Panc1 (cell line): ENCODE results near the gene GRPEL2. TPM values are rescaled to one million over a fixed set of nuclear protein-coding genes. Genes with fewer than 3 reads are reported as not detected.
A peak's percentile ranks its signal among the peaks of the same experiment; 100 is the strongest.

Experiments
- ATAC-seq: fragments of 200-7000 bp; cut with Tn5 transposase; 2 replicates; pipeline ENCODE4 v1.9.1; 2020; ENCODE audit warnings: mild to moderate bottlenecking, moderate library complexity
- BruUV-seq: library from RNA; stranded (reverse); fragments of 400-500 nt; replicated peaks from 2 replicates; lab custom pipeline; 2021; lab: Mats Ljungman, UMichigan
- CTCF ChIA-PET: fragments of 300-600 bp; sonication (Branson Sonifier 250); formaldehyde crosslinking; loops from one replicate; lab custom pipeline; 2022; ENCODE audit warnings: antibody characterized with exemption; lab: Charles Lee
- POLR2A ChIA-PET: fragments of 300-600 bp; sonication (Branson Sonifier 250); formaldehyde crosslinking; loops from one replicate; lab custom pipeline; 2022; ENCODE audit warnings: antibody characterized with exemption; lab: Charles Lee
- DNase-seq: peaks from one replicate; pipeline ENCODE4 v3.0.0-alpha.2; 2010; ENCODE audit warnings: low read depth, low spot score
- H3K27ac ChIP-seq: 2 replicates; pipeline ENCODE4 v1.5.1; 2011; ENCODE audit warnings: mild to moderate bottlenecking, low read length, inconsistent platforms
- H3K27me3 ChIP-seq: fragments of 200-500 bp; sonication (Bioruptor generic); 2 replicates; pipeline ENCODE4 v1.6.0; 2014; ENCODE audit warnings: low read length, inconsistent platforms; ENCODE audit not compliant: control insufficient read depth, insufficient read depth
- H3K36me3 ChIP-seq: fragments of 200-500 bp; sonication (Bioruptor generic); 2 replicates; pipeline ENCODE4 v1.5.1; 2014; ENCODE audit warnings: inconsistent platforms, mild to moderate bottlenecking, low read length, moderate library complexity; ENCODE audit not compliant: control insufficient read depth, insufficient read depth
- H3K4me1 ChIP-seq: 2 replicates; pipeline ENCODE4 v1.5.1; 2011; ENCODE audit warnings: inconsistent platforms, mild to moderate bottlenecking, low read length, moderate library complexity; ENCODE audit not compliant: control insufficient read depth, insufficient read depth
- H3K4me3 ChIP-seq, 2 experiments: 2 replicates each; pipeline ENCODE4 v1.5.1; 2011 to 2012; ENCODE audit warnings: low read depth in 2 of 2, low read length in 2 of 2, mild to moderate bottlenecking in 2 of 2, inconsistent platforms in 1 of 2, moderate library complexity in 1 of 2
- H3K9me3 ChIP-seq: fragments of 200-500 bp; sonication (Bioruptor generic); 2 replicates; pipeline ENCODE4 v1.5.1; 2014; ENCODE audit warnings: low read depth, mild to moderate bottlenecking, inconsistent platforms, low read length, moderate library complexity; ENCODE audit not compliant: control insufficient read depth, insufficient read depth
- POLR2AphosphoS5 ChIP-seq: IDR thresholded peaks from 2 replicates; pipeline ENCODE4 v1.6.1; 2012; ENCODE audit warnings: mild to moderate bottlenecking, low read depth, low read length, moderate library complexity
- SIN3A ChIP-seq: IDR thresholded peaks from 2 replicates; pipeline ENCODE4 v1.6.1; 2012; ENCODE audit warnings: low read depth, mild to moderate bottlenecking, low read length, moderate library complexity, borderline replicate concordance; ENCODE audit not compliant: insufficient read depth
- TCF7L2 ChIP-seq: IDR thresholded peaks from 2 replicates; pipeline ENCODE4 v1.6.1; 2011; ENCODE audit warnings: mild to moderate bottlenecking, low read depth, low read length, inconsistent platforms
- in situ Hi-C: cut with HindIII; loops from 2 replicates; pipeline ENCODE4 v1.10.0; 2016; ENCODE audit warnings: low sequenced_read_pairs, low pct_unique_long_range_greater_than_20kb
- intact Hi-C: fragments of 100-400 bp; cut with micrococcal nuclease; formaldehyde crosslinking; loops from one replicate; pipeline ENCODE4 v1.10.0; 2022; ENCODE audit not compliant: unreplicated experiment
- total RNA-seq: library from RNA; stranded (reverse); gene quantifications from one replicate; pipeline ENCODE4 v1.2.1, GENCODE V29; 2021; ENCODE audit not compliant: unreplicated experiment
- TF ChIP-seq, protein P1 (sequence below): fragments of 450-650 bp; IDR thresholded peaks from 2 replicates; pipeline ENCODE4 v1.5.1; 2017; ENCODE audit warnings: mild to moderate bottlenecking
- TF ChIP-seq, protein P2 (sequence below), 2 experiments: IDR thresholded peaks; 2 replicates each; pipeline ENCODE4 v1.6.1; 2011 to 2012; ENCODE audit warnings: low read depth in 2 of 2, control low read depth in 1 of 2, low read length in 1 of 2, mild to moderate bottlenecking in 1 of 2, moderate library complexity in 1 of 2; ENCODE audit not compliant: insufficient read depth in 1 of 2

GRPEL2 gene
- total RNA-seq, 1 experiment from 2014 or later: 30.1 TPM

DNA sequence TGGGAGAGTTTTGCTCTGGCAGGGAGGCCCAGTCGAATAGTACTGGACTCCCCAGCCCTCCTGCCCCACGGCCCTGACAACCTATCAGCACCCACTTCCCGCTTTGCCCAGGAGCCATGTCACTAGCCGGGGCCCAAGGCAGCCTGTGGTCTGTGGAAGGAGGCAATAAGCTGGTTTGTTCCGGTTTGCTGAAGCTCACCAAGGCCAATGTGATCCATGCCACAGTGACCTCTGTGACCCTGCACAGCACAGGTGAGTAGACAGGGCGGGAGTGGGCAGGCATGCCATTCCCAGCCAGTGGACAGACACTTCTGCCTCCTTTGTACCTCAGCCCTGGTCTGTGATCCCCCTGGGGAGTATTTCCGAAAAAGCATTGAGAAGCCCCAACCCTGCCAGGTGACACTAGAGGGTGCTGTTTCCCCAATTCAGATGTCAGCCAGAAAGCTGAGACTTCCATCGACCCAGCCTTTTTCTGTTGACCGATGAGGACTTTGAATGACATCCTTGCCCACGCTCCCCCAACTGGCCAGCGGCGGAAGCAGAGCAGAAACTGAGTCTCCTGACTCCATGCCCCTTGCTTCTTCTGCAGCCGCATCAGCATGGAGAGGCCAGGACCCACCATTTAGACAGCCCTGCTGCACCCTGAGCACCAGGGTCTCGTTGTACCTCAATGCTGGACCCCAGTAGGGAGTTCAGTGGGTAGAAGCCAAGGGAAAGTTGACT is 22.1 kb downstream of the GRPEL2 start:
- CTCF ChIA-PET: interaction anchor here (0.5 to 1.5 kb wide), 7 partner anchors 13 to 191 kb away, joined by 3 to 8 read pairs (median 3); no protein-coding TSS in a partner anchor
- H3K27me3 ChIP-seq: no peaks in the 10 kb centered on the region
- intact Hi-C loops: no loop called here
- no peaks in the 10 kb centered on the region for H3K36me3 ChIP-seq
- TF ChIP-seq, protein P1, sequence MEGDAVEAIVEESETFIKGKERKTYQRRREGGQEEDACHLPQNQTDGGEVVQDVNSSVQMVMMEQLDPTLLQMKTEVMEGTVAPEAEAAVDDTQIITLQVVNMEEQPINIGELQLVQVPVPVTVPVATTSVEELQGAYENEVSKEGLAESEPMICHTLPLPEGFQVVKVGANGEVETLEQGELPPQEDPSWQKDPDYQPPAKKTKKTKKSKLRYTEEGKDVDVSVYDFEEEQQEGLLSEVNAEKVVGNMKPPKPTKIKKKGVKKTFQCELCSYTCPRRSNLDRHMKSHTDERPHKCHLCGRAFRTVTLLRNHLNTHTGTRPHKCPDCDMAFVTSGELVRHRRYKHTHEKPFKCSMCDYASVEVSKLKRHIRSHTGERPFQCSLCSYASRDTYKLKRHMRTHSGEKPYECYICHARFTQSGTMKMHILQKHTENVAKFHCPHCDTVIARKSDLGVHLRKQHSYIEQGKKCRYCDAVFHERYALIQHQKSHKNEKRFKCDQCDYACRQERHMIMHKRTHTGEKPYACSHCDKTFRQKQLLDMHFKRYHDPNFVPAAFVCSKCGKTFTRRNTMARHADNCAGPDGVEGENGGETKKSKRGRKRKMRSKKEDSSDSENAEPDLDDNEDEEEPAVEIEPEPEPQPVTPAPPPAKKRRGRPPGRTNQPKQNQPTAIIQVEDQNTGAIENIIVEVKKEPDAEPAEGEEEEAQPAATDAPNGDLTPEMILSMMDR: peak; percentile 94
- TF ChIP-seq SIN3A (no peak), TCF7L2 (no peak)
- H3K9me3 ChIP-seq: no peaks in the 10 kb centered on the region
- no TSS peak for BruUV-seq
- H3K4me1 ChIP-seq: no peaks in the 10 kb centered on the region
- DNase-seq: peak; percentile 50
- in situ Hi-C loops: no loop called here
- peak; percentile 82 for ATAC-seq
- H3K4me3 ChIP-seq: no peak overlapping the region
- POLR2A ChIA-PET: no interaction called here
- no peak overlapping the region for H3K27ac ChIP-seq

DNA sequence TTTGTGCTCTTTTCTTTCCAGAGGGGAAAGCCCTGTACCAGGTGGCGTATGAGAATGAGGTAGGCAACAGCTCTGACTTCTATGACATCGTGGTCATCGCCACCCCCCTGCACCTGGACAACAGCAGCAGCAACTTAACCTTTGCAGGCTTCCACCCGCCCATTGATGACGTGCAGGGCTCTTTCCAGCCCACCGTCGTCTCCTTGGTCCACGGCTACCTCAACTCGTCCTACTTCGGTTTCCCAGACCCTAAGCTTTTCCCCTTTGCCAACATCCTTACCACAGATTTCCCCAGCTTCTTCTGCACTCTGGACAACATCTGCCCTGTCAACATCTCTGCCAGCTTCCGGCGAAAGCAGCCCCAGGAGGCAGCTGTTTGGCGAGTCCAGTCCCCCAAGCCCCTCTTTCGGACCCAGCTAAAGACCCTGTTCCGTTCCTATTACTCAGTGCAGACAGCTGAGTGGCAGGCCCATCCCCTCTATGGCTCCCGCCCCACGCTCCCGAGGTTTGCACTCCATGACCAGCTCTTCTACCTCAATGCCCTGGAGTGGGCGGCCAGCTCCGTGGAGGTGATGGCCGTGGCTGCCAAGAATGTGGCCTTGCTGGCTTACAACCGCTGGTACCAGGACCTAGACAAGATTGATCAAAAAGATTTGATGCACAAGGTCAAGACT is 22.8 kb downstream of the GRPEL2 start:
- no peak overlapping the region for H3K27ac ChIP-seq
- in situ Hi-C loops (no loop called here), intact Hi-C loops (no loop called here)
- TF ChIP-seq POLR2AphosphoS5 (no peak), SIN3A (no peak), TCF7L2 (no peak)
- TF ChIP-seq, protein P1: no peak
- TF ChIP-seq, protein P2, sequence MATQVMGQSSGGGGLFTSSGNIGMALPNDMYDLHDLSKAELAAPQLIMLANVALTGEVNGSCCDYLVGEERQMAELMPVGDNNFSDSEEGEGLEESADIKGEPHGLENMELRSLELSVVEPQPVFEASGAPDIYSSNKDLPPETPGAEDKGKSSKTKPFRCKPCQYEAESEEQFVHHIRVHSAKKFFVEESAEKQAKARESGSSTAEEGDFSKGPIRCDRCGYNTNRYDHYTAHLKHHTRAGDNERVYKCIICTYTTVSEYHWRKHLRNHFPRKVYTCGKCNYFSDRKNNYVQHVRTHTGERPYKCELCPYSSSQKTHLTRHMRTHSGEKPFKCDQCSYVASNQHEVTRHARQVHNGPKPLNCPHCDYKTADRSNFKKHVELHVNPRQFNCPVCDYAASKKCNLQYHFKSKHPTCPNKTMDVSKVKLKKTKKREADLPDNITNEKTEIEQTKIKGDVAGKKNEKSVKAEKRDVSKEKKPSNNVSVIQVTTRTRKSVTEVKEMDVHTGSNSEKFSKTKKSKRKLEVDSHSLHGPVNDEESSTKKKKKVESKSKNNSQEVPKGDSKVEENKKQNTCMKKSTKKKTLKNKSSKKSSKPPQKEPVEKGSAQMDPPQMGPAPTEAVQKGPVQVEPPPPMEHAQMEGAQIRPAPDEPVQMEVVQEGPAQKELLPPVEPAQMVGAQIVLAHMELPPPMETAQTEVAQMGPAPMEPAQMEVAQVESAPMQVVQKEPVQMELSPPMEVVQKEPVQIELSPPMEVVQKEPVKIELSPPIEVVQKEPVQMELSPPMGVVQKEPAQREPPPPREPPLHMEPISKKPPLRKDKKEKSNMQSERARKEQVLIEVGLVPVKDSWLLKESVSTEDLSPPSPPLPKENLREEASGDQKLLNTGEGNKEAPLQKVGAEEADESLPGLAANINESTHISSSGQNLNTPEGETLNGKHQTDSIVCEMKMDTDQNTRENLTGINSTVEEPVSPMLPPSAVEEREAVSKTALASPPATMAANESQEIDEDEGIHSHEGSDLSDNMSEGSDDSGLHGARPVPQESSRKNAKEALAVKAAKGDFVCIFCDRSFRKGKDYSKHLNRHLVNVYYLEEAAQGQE (IDR thresholded peaks at IDR 0.05; ENCODE audit: insufficient read depth in 1 of 2, low read depth in 2 of 2, low read length in 1 of 2): no peak
- H3K4me3 ChIP-seq: no peak overlapping the region
- no peaks in the 10 kb centered on the region for H3K9me3 ChIP-seq
- no peaks in the 10 kb centered on the region for H3K27me3 ChIP-seq
- ATAC-seq (no peak), DNase-seq (no peak)
- CTCF ChIA-PET: interaction anchor here (0.5 to 1.5 kb wide), 7 partner anchors 12 to 251 kb away, joined by 3 to 7 read pairs (median 3); no protein-coding TSS in a partner anchor
- no peaks in the 10 kb centered on the region for H3K4me1 ChIP-seq
- POLR2A ChIA-PET: no interaction called here
- no TSS peak for BruUV-seq
- no peaks in the 10 kb centered on the region for H3K36me3 ChIP-seq
